CD4-positive, alpha-beta T cell treated with Interleukin-15 for 1 hour (primary cell): Measurements from ENCODE around the gene LAT.
"Not testable (repeated sequence)": the region's sequence is repeated elsewhere in the genome, so short reads cannot be mapped to it uniquely, and the experiment has no call there.

Source experiments
- DNase-seq: peaks from one replicate; pipeline ENCODE4 v3.0.0-alpha.2; 2020

LAT gene, protein sequence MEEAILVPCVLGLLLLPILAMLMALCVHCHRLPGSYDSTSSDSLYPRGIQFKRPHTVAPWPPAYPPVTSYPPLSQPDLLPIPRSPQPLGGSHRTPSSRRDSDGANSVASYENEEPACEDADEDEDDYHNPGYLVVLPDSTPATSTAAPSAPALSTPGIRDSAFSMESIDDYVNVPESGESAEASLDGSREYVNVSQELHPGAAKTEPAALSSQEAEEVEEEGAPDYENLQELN

DNA sequence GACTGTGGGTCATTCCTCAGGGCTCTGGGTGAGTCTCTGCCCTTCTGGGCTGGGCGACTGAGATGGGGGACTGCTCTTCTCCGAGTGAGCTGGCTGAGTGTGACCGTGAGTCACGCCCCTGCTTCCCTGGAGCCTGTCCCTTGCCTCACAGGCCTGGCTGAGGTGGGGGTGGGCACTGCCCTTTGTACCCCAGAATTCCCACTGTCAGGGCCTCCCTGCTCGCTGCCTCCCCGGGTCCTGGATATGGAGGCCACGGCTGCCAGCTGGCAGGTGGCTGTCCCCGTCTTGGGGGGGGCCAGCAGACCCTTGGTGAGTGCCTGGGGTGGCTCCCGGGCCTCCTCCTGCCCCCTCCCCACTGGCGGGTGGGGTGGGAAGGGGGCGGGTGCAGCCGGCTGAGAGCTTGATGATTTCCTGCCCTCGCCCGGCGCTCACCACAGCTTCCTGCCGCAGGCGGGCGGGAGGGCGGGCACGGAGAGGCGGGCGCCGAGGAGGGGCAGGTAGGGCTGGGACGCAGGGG lies at the start of gene LAT:
Gene LAT, plus strand, starts transcription at position 434 of the 517 bp plus-strand sequence. CDS start 366 bp downstream, outside the sequence.
- DNase-seq, result peak; percentile 78

DNA sequence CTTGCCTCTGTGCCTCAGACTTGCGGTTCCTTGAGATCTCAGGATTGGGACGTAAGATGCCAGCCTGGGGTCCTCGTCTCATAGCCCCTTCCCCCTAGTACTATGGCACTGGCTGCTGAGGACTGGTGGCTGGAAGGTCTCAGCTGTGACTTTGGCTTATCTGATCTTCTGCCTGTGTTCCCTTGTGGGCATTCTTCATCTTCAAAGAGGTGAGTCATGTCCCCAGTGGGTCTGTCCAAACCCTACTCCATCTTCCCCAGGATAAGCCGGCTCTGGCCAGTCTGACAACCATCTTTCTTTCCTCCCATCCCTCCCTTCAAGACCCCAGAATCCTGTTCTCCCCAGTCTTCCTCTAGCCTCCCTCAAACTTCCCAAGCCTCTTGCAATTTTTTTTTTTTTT lies 49.5 kb upstream of the LAT start:
- no peak for DNase-seq

DNA sequence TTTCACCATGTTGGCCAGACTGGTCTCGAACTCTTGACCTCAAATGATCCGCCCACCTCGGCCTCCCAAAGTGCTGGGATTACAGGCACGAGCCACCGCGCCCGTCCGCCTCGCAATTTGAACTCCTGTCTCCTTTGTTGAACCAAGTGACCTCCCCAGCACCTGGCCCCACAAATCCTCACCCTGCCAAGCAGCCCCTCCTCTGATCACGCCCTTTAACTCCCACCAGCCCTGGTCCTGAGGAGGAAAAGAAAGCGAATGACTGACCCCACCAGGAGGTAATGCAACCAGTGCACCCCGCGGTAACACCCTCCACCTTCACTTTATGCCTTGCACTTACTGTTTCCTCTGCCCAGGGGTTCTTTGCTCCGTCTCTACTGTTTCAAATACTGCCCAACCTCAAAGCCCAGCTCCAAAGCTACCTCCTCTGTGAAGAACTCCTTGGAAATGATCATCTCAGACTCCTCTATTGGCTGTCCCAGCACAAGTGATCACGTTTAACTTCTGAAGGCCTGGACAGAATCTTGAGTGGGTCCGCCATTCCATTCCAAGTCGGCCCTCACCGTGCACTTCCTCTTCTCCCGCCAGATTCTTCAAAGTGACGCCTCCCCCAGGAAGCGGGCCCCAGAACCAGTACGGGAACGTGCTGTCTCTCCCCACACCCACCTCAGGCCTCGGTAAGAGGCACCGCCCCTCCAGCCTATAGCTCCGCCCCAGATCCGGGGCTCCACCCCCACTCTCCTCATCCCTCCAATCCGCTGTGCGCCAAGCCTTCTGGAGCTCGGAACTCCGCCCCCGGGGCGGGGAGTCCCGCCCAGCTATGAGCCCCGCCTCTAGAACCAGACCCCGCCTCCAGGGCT lies 48.7 kb upstream of the LAT start:
- DNase-seq, result peak; percentile 89

DNA sequence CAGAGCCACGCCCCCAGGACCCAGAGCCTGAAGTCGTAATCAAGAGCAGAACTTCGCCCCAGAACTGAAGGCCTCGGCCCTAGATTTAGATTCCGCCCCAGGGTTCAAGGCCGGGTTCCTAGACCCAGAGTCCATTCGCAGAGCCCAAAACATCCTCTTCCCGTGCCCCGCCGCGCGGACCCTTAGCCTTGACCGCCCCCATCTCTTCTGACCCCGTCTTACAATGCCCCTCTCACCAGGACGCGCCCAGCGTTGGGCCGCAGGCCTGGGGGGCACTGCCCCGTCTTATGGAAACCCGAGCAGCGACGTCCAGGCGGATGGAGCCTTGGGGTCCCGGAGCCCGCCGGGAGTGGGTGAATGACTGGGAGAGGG lies 48.1 kb upstream of the LAT start:
- DNase-seq, result no peak

DNA sequence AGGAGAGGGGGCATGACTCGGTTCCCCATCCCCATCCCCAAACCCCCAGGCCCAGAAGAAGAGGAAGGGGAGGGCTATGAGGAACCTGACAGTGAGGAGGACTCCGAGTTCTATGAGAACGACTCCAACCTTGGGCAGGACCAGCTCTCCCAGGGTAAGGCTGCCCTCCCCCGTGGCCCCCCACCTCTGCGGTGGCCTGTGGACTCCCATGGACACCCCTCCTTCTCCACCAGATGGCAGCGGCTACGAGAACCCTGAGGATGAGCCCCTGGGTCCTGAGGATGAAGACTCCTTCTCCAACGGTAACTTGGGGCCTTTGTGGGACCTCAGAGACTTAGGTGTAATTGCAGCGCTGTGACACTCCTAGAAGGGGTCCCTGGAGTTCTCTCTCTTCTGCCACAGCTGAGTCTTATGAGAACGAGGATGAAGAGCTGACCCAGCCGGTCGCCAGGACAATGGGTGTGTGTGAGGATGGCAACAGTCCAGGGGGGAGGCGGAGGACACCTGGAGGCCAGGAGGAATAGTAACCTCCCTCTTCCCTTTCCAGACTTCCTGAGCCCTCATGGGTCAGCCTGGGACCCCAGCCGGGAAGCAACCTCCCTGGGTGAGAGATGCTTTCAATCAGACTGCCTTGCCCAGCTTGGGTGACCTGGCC lies 47.5 kb upstream of the LAT start:
- DNase-seq, result no peak

DNA sequence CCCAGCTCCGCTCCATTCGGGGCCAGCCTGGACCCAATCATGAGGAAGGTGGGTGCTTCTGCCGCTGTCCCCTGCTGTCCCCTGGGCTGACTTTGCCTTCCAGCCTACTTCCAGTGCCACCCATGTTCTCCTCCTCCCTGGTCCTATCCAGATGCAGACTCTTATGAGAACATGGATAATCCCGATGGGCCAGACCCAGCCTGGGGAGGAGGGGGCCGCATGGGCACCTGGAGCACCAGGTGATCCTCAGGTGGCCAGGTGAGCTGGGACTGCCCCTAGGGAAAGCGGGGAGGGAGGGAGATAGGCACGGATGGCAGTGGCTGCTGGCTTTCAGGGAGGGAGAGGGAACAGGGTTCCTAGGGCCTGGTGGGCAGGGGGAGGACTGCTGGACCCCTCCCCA lies 46.1 kb upstream of the LAT start:
- no peak for DNase-seq

DNA sequence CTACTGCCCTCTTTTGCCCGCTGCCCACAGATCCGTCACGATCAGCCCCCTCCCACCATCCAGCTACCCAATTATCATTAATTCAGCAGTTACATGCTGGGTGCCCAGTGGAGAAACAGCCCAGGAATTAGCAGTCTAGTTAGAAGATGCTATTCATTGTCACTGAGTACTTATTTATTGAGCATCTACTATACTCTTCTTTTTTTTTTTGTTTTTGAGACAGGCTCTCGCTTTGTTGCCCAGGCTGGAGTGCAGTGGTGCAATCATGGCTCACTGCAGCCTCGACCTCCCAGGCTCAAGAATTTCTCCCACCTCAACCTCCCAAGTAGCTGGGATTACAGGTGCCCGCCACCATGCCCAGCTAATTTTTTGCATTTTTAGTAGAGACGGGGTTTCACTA lies 45.0 kb upstream of the LAT start:
- not testable (repeated sequence) for DNase-seq

DNA sequence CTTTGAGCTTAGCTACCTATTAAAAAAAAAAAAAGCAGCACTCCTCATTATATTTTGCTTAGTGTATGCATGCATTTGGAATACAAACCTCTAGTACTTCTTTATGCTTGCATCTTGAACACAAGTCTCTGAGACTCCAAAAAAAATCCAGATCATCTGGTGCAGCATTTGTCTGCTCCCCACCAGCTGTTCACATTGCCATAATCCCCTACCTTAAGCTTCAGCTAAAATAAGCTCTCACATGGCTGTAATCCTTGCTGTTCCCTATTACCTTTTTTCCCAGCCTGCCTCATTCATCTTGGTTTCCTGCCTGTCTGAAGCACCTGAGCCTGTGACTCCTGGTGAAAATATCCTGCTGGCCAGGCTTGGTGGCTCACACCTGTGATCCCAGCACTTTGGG lies 41.6 kb upstream of the LAT start:
- DNase-seq, result no peak

DNA sequence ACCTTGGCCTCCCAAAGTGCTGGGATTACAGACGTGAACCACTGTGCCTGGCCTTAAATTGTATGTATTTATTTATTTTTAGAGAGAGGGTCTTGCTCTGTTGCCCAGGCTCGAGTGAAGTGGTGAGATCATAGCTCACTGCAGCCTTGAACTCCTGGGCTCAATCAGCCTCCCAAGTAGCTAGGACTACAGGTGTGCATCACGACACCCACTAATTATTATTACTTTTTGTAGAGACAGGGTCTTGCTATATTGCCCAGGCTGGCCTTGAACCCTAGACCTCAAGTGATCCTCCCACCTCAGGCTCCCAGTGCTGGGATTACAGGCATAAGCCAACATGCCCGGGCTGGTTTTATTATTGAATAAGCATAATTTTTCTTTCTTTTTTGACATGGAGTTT lies 38.2 kb upstream of the LAT start:
- DNase-seq, result no peak

DNA sequence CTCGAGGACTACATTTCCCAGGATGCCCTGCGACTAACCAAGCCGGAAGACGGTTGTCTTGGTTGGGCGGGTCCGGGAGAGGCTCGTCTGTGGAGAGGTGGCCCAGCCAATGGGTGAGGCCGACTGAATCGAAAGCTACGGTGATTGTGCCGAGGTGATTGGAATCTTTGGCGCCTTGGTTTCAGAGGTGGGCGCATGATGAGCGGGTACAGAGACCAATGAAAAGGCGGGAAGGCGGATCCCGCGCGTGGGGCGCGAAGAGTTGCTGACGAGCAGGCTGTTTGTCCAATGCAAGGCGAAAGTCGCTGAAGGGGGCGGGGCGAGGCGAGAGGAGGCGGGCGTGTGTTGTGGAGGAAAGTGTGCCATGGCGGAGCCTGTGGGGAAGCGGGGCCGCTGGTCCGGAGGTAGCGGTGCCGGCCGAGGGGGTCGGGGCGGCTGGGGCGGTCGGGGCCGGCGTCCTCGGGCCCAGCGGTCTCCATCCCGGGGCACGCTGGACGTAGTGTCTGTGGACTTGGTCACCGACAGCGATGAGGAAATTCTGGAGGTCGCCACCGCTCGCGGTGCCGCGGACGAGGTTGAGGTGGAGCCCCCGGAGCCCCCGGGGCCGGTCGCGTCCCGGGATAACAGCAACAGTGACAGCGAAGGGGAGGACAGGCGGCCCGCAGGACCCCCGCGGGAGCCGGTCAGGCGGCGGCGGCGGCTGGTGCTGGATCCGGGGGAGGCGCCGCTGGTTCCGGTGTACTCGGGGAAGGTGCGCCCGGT lies 34.0 kb upstream of the LAT start, which contains the start of gene NFATC2IP:
Gene NFATC2IP, plus strand, starts transcription at position 290 of the 762 bp plus-strand sequence. Its CDS starts 75 bp downstream, at position 365.
- DNase-seq, result peak; percentile 100

DNA sequence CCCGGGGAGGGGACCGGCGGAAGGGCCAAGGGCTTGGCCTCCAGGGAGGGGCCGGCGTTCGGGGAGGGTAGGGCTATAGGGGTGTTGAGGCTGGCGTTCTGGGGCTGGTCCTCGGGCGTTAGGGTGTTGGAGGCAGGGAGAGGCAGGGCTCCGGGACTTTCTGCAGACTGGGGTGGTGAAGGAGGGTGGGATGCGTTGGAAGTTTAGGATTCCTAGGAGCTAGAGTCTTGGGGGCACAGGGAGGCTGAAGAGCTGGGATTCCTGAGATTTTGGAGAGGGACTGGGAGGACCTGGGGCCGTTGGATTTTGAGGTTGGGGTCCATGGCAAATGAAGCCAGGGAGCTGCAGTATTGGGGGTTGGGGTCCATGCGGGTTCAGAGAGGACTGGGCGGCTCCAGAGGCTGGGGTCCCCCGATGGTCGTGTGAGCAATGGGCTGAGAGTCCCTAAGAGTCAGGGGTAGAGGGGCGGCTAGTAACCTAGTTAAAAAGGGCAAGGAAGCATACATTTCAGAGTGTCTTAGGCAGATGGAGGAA lies 33.4 kb upstream of the LAT start:
- DNase-seq, result no peak

DNA sequence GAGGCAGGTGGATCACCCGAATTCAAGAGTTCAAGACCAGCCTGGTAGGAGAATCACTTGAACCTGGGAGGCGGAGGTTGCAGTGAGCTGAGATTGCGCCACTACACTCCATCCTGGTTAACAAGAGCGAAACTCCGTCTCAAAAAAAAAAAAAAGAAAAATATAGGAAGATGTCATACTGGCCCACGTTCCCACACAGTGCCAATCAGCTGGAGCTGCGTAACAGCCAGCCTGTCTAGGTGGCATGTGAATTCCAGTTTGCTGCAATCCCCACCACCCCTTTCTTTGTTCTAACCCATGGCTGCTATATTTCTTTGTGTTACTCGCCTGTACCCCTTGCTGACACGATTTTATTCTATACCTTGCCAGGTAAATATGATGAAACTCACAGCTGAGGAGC lies 26.6 kb upstream of the LAT start:
- no peak for DNase-seq

DNA sequence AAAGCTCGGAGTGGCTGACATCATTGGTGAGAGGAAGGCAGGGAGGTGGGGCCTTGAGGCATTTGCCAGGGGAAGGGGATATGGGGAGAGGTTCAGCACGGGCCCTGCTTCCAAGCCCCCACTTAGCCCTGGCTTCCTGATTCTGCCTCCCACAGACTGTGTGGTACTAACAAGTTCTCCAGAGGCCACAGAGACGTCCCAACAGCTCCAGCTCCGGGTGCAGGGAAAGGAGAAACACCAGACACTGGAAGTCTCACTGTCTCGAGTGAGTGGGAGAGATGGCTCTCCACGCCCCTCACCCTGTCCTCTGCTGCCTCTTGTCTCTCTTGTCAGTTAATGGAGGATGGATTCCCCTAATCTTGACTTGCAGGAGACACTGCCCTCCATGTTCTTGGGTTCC lies 26.0 kb upstream of the LAT start:
- no peak for DNase-seq

DNA sequence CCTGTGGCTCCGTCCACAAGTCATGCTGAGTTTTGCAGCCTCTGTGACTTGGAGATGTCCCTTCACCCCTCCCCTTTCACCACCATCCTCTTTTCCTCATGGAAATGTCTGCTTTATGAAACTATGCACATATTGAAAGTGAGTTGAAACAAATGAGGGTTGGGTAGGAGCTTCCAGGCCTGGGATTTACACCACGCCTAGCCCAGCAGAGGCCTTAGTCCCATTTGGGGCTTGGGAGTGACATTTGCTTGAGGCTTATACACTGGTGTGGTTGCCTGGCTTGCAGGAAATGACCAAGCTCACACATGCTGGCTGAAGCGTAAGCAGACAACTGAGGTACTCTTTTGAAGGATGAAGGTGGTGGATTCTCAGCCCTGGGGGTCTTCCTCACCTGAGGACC lies 20.8 kb upstream of the LAT start:
- no peak for DNase-seq

DNA sequence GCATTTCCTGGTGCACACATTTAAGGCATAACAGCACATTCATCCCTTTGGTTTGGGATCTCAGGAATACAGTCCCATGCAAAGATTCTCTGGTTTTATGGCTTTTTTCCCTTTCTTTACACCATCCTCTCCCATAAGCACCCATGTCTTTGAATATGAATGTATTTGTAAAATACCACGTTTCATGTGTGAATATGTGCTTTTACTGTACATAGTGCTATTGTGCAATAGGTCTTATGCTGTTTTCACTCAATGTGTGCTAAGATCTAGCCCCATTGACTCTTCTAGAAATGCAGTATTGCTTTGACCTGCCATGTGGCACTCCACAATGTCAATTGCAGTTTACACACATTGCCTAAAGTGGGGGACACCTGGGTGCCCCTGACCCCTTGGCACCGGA lies 20.4 kb upstream of the LAT start:
- DNase-seq, result no peak

DNA sequence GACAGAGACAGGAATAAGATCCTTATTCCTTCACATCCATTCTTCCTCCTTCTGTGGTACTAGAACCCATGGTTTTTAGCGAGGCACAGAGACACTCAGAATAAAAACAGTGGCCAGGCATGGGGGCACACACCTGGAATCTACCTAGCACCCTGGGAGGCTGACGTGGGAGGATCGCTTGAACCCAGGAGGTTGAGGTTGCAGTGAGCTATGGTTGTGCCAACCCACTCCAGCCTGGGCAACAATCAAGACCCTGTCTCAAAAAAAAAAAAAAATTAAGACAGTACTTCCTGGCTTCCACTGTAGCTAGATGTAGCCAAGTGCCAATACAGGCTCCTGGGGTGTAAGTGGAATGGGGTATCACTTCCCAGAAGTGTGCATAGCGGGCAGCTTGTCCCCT lies 17.7 kb upstream of the LAT start:
- DNase-seq, result no peak

DNA sequence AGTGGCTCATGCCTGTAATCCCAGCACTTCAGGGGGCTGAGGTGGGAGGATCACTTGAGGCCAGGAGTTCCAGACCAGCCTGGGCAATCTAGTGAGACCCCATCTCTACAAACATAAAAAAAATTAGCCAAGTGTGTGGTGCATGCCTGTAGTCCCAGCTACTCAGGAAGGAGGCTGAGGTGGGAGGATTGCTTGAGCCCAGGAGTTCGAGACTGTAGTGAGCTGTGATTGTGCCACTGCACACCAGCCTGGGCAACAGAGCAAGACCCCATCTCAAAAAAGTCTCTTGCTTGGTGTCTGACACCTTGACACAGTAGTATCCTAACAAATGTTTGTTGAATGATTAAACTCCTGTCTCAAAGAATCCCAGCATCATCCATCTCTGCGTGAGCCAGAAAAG lies 15.2 kb upstream of the LAT start:
- not testable (repeated sequence) for DNase-seq

DNA sequence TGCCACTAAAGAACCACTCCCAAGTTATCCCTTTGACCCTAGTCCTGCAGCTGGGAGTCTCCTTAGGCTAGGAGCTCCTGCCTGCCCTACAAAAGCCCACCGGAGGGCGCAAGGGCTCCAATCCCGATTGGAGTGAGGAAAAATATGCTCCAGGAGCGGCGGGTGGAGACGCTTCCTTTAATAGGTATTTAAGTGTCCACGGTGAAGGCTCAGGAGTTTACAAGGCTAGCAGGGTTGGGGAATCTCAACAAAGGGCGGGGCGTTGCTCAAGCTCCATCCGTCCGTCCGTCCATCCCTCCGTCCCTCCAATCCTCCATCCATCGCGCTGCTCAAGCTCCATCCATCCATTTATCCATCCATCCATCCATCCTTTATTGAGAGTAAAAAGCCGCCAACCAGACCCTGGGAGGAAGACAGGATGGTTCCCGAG lies 10.8 kb upstream of the LAT start:
- no peak for DNase-seq

DNA sequence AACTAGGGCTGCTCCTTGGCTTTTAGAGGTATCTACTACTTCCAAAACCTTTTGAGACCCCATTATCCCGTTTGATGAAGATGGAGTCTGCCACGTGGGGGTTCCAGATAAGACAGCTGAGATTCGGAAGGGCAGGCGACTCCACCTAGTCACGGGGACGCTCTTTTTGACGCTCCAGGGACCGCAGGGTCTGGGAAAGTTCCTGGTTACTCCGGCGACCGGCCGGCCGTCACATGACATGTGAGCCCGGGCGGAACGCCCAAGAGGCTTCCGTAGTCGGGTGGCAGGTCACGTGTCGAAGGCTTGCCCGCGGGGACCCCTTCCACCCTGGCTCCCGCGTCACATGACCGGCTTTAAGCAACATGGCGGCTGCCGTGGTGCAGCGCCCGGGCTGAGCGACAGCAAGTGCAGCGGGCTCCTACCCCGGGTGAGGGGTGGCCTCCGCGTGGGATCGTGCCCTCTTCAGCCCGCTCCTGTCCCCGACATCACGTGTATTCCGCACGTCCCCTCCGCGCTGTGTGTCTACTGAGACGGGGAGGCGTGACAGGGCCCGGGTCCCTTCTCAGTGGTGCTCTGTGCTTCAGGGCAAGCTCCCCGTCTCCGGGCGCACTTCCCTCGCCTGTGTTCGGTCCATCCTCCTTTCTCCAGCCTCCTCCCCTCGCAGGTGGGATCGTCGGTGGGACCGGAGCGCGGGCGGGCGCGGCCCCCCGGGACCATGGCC lies 10.3 kb upstream of the LAT start, which contains the start of gene SPNS1:
Gene SPNS1, plus strand, starts transcription at position 342 of the 721 bp plus-strand sequence. Its CDS starts 374 bp downstream, at position 716.
- DNase-seq, result peak; percentile 94

DNA sequence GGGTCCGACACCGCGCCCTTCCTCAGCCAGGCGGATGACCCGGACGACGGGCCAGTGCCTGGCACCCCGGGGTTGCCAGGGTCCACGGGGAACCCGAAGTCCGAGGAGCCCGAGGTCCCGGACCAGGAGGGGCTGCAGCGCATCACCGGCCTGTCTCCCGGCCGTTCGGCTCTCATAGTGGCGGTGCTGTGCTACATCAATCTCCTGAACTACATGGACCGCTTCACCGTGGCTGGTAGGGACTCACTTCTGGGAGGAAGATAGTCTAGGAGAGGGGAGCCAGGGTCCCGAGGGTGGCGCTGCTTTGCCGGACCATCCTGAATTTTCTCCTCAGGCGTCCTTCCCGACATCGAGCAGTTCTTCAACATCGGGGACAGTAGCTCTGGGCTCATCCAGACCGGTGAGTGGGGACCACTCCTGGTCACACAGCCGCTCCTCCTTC lies 9.7 kb upstream of the LAT start:
- no peak for DNase-seq
